Epithelial cell of prostate (primary cell): ENCODE measurements around the gene ARHGAP28.
"Not testable (repeated sequence)": the region's sequence is repeated elsewhere in the genome, so short reads cannot be mapped to it uniquely, and the experiment has no call there.

Source experiments
- DNase-seq: peaks from one replicate; pipeline ENCODE4 v3.0.0-alpha.2; 2011; ENCODE audit warnings: low read depth, low spot score
- H3K27ac ChIP-seq: fragments of 450-650 bp; 2 replicates; pipeline ENCODE4 v1.5.1; 2017; ENCODE audit warnings: mild to moderate bottlenecking

Gene ARHGAP28

GRCh38 chr18:6764382-6764781 lies 34.9 kb downstream of the ARHGAP28 start:
- DNase-seq = no peak
- no peak overlapping the region for H3K27ac ChIP-seq

DNA sequence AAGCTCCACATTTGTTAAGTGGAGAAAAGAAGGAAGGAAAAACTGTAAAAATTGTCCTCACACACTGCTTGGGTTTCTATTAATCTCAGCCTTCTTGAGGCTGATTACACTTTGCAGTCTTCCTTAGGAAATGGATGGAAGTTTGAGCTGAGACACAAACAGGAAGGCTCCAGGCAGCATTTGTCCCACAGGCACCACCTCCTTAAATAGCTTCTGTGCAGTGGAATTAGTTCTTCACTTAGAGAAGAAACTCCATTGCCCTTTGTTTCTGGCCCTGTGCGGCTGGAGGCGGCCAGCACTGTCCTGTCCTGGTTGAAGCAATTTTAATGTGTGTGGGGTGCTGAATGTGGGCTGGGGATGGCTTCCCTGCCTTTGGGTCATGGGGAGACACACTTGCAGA lies 44.3 kb downstream of the ARHGAP28 start:
- no peak overlapping the region for H3K27ac ChIP-seq
- DNase-seq = no peak

- no peak for DNase-seq
Observed at GRCh38 chr18:6775237-6775636, 45.7 kb downstream of the ARHGAP28 start.

GRCh38 chr18:6775702-6776101 lies 46.2 kb downstream of the ARHGAP28 start:
- no peak for DNase-seq
- no peak overlapping the region for H3K27ac ChIP-seq

More at GRCh38 chr18:6775237-6775636, 45.7 kb downstream of the ARHGAP28 start:
- no peak overlapping the region for H3K27ac ChIP-seq

- no peak overlapping the region for H3K27ac ChIP-seq
- no peak for DNase-seq
Observed at GRCh38 chr18:6776188-6776587, 46.7 kb downstream of the ARHGAP28 start.

DNA sequence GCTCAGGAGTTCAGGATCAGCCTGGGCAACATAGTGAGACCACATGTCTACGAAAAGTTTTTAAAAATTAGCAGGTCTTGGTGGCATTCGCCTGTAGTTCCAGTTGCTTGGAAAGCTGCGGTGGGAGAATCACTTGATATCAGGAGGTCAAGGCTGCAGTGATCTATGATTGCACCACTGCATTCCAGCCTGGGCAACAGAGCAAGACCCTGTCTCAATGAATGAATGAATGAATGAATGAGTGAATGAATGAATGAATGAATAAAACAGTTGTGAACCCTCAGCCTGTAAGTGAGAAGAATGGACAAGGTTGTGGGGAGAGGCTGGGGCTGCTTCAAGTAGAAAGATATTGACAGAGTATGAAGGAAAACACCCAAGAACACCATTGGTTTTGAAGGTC lies 48.0 kb downstream of the ARHGAP28 start:
- no peak overlapping the region for H3K27ac ChIP-seq
- no peak for DNase-seq

DNA sequence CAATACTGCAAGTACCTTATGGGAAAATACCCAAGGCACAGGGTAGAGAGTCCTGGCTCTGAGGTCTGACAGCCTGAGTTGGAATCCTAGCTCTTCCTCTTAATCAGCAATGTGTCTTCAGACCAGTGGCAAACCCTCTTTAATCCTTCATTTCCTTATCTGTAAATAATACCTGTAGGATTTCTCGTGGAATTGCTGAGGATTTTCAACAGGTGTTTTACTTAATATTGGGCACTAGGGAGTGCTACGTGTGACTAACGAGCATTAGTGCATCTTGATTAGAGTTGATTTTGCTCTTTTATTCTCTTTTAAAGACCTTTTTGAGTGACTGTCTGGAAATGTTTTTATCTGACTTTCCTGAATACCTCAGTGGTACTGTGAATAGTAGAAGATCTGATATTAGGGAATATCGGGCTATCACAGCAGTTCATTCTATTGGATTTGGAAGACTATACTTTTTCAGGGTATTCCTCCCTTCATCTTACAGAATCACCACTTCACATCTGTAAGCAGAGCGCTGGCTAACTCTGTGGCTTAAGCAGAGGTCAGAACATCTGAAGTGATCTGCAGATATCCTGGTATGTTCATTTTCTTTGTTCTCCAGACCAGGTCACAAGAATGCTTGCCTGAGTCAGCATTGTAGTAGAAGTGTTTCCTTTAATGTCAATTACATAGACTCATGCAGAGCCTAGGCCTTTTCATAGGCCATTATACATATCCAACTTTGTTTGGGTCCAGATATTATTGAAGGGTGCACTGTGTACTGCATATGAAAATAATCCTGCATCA lies 49.1 kb downstream of the ARHGAP28 start:
- no peak overlapping the region for H3K27ac ChIP-seq
- DNase-seq = no peak

DNA sequence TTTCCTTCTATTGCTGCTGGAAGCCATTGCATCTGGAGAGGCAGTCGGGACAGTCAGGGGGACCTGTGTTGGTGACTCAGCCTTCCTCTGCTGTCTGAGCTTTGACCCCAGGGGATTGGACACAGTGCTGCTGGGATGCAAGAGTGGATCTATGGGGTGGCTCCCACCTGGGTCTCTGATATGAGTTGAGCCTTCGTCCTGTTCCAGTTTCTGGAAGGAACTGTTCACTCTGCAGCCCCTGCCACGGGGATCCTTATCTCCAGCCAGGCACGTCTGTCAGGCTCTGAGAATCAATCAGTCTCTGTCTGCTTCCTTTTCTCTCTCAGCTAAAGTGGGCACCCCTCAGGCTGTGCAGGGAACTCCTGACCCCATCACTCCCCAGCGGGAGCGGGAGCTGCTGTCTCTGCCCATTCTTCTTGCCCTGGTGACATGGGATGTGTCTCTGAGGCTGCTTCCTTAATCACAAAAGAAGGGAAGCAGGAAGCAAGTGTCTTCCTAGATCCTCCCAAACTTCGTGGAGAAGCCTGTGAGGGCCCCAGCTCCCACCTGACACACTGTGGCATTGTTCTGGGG lies 51.7 kb downstream of the ARHGAP28 start:
- DNase-seq = no peak
- no peak overlapping the region for H3K27ac ChIP-seq

DNA sequence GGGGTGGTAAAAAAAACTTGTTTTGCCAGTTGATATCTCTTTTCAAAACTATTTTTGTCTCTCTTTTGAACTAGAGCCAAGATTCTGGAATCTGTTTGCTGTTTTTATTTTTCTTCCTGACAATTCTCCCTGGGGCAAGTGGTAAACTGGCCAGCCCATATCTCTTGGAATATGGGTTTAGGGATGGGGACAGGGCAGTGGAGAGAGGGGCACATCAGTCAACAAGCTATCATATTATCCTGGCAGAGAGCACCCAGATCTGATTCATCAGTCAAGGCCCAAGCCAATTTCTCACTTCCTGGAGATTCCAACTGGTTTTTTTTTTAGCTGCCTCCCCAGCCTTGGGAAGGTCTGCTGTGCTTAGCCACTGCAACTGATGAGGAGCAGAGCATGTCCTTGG lies 52.3 kb downstream of the ARHGAP28 start:
- DNase-seq = no peak
- no peak overlapping the region for H3K27ac ChIP-seq

DNA sequence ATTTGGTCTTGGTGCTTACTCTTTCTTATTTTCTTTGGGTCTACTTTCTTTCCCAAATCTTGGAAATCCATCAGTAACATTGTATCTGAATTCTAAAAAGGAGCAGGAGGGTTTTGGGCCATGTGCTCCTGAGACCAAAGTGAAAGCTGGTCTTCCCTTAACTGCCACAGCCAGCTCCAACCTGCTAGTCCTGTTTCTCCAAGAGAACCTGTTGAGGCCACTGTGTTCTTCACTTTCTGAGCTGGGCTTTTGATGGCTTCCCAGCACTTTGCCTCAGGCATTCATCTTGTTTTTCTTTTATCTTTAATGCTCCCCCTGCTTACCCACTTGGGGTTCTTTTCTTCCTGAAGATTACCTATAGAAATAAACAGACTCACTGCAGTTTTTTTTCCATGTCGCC lies 53.3 kb downstream of the ARHGAP28 start:
- DNase-seq = no peak
- no peak overlapping the region for H3K27ac ChIP-seq

GRCh38 chr18:6784046-6784445 lies 54.5 kb downstream of the ARHGAP28 start:
- no peak overlapping the region for H3K27ac ChIP-seq
- DNase-seq = no peak

- H3K27ac ChIP-seq = no peak overlapping the region
- no peak for DNase-seq
Observed at GRCh38 chr18:6785001-6785400, 55.5 kb downstream of the ARHGAP28 start.

- H3K27ac ChIP-seq = no peak overlapping the region
- no peak for DNase-seq
Observed at GRCh38 chr18:6785411-6785810, 55.9 kb downstream of the ARHGAP28 start.

- no peak for DNase-seq
- H3K27ac ChIP-seq = no peak overlapping the region
Observed at GRCh38 chr18:6792391-6792790, 62.9 kb downstream of the ARHGAP28 start.

DNA sequence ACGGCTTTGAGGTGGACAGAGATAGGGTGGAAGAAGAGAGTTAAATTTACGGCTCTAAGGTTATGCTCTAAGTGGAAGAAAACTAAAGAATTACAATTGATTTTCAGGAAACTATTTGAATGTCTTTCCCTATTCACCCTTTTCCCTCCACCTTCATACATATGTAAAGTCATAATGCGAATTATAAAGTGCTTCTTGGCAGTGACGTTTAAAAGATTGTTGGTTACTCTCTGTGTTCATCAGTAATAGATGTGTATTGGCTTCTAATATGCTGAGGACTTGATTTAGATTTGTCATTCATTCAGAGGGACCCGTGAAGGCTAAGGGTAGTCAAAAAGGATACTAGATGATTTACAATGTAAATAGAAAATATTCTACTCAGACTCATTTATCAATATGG lies 63.9 kb downstream of the ARHGAP28 start:
- DNase-seq = no peak
- H3K27ac ChIP-seq = no peak overlapping the region

GRCh38 chr18:6793986-6794385 lies 64.5 kb downstream of the ARHGAP28 start:
- no peak for DNase-seq
- no peak overlapping the region for H3K27ac ChIP-seq

GRCh38 chr18:6795307-6795706 lies 65.8 kb downstream of the ARHGAP28 start:
- H3K27ac ChIP-seq = no peak overlapping the region
- DNase-seq = no peak

DNA sequence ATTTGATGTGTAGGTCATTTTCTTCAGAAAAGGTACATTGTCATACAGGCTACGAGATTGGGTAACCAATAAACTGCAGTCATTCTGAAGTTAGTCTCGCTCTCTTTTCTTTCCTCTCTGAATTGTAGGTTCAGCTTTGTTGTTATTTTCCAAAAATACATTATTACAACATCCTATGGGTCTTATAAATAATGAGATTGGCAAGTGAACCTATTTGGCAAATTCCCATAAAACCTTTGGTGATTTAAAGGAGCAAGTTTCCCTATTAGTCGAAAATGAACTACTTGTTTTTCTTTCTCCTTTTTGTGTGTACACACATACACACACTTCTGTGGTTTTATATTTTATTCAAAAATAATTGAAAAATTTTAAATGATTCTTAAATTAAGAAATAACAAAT lies 67.0 kb downstream of the ARHGAP28 start:
- no peak for DNase-seq
- no peak overlapping the region for H3K27ac ChIP-seq

DNA sequence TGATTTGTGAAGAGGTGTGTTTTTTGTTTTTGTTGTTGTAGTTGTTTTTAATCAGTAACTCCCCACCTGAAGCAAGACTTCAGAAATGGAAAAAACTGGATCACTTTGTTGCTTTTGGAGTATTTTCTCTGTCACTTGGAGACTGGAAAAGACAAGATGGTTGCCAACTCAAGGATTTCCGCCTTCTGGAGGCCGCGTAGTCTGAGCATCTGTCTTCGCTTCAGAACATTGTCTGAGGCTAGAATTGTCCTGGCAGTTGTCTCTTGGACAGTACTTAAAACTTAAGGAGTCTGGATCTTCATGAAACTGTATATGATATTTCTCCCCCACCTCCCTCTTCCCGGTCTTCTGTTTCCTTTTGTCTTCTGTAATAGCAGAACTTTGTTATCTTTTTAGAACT lies 67.7 kb downstream of the ARHGAP28 start:
- no peak overlapping the region for H3K27ac ChIP-seq
- DNase-seq = no peak

GRCh38 chr18:6798896-6799295 lies 69.4 kb downstream of the ARHGAP28 start:
- H3K27ac ChIP-seq = no peak overlapping the region
- no peak for DNase-seq

DNA sequence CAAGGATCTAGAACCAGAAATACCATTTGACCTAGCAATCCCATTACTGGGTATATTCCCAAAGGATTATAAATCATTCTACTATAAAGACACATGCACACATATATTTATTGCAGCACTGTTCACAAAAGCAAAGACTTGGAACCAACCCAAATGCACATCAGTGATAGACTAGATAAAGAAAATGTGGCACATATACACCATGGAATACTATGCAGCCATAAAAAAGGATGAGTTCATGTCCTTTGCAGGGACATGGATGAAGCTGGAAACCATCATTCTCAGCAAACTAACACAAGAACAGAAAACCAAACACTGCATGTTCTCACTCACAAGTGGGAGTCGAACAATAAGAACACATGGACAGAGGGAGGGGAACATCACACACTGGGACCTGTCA lies 70.8 kb downstream of the ARHGAP28 start:
- DNase-seq, H3K27ac ChIP-seq: not testable (repeated sequence)
